ENCODE measurements around the gene CDH23.

The CDH23 gene

GRCh38 chr10:71509444-71509843, 112.7 kb downstream of the CDH23 start:
- FAIRE-seq, result no peak

GRCh38 chr10:71511206-71511605, 114.5 kb downstream of the CDH23 start:
- DNase-seq (ENCODE audit: insufficient read length, low spot score) (no peak), FAIRE-seq (no peak)

More at GRCh38 chr10:71509444-71509843, 112.7 kb downstream of the CDH23 start:
- DNase-seq (ENCODE audit: insufficient read length, low spot score), result no peak

- DNase-seq (ENCODE audit: insufficient read length, low spot score) (no peak), FAIRE-seq (no peak)
Measured at GRCh38 chr10:71512312-71512711, 115.6 kb downstream of the CDH23 start.

- no peak for FAIRE-seq
- no peak for DNase-seq (ENCODE audit: insufficient read length, low spot score)
Measured at GRCh38 chr10:71512761-71513539, 116.2 kb downstream of the CDH23 start.

- no peak for DNase-seq (ENCODE audit: insufficient read length, low spot score)
- no peak for FAIRE-seq
Measured at GRCh38 chr10:71513540-71513853, 116.8 kb downstream of the CDH23 start.

- FAIRE-seq, result no peak
- DNase-seq (ENCODE audit: insufficient read length, low spot score), result no peak
Measured at GRCh38 chr10:71513936-71514335, 117.2 kb downstream of the CDH23 start.

- DNase-seq (ENCODE audit: insufficient read length, low spot score) (no peak), FAIRE-seq (no peak)
Measured at GRCh38 chr10:71515531-71516172, 118.9 kb downstream of the CDH23 start.

- FAIRE-seq, result no peak
- DNase-seq (ENCODE audit: insufficient read length, low spot score), result no peak
Measured at GRCh38 chr10:71516890-71517289, 120.2 kb downstream of the CDH23 start.

- FAIRE-seq (no peak), DNase-seq (ENCODE audit: insufficient read length, low spot score) (no peak)
Measured at GRCh38 chr10:71517298-71518169, 120.8 kb downstream of the CDH23 start.

- FAIRE-seq (no peak), DNase-seq (ENCODE audit: insufficient read length, low spot score) (no peak)
Measured at GRCh38 chr10:71520042-71520441, 123.3 kb downstream of the CDH23 start.

- FAIRE-seq, result no peak
- no peak for DNase-seq (ENCODE audit: insufficient read length, low spot score)
Measured at GRCh38 chr10:71521504-71522441, 125.1 kb downstream of the CDH23 start.

GRCh38 chr10:71522442-71523144, 125.9 kb downstream of the CDH23 start:
- FAIRE-seq (no peak), DNase-seq (ENCODE audit: insufficient read length, low spot score) (no peak)

- DNase-seq (ENCODE audit: insufficient read length, low spot score), result no peak
- no peak for FAIRE-seq
Measured at GRCh38 chr10:71523756-71524155, 127.0 kb downstream of the CDH23 start.

GRCh38 chr10:71525092-71525491, 128.4 kb downstream of the CDH23 start:
- no peak for FAIRE-seq

GRCh38 chr10:71525721-71526120, 129.0 kb downstream of the CDH23 start:
- FAIRE-seq (no peak), DNase-seq (ENCODE audit: insufficient read length, low spot score) (no peak)

More at GRCh38 chr10:71525092-71525491, 128.4 kb downstream of the CDH23 start:
- DNase-seq (ENCODE audit: insufficient read length, low spot score), result no peak

GRCh38 chr10:71526653-71527052, 129.9 kb downstream of the CDH23 start:
- no peak for DNase-seq (ENCODE audit: insufficient read length, low spot score)
- no peak for FAIRE-seq

- no peak for FAIRE-seq
- no peak for DNase-seq (ENCODE audit: insufficient read length, low spot score)
Measured at GRCh38 chr10:71527135-71527534, 130.4 kb downstream of the CDH23 start.

GRCh38 chr10:71528371-71529206, 131.9 kb downstream of the CDH23 start:
- no peak for DNase-seq (ENCODE audit: insufficient read length, low spot score)
- no peak for FAIRE-seq
